ENCODE measurements around the gene PLCXD1.

- TF ChIP-seq POLR2A (IDR thresholded peaks at IDR 0.05) = no peak
- TF ChIP-seq CTCF (IDR thresholded peaks at IDR 0.05) = no peak
Observed at GRCh38 chrX:307261-308111, 26.3 kb downstream of the PLCXD1 start.
